Activated naive CD4-positive, alpha-beta T cell treated with anti-CD3 and anti-CD28 coated beads, Interleukin-2, amount 50 U/mL, for 72 hours (primary cell): ENCODE measurements around the gene CAPNS2. TPM values are rescaled to one million over a fixed set of nuclear protein-coding genes. Genes with fewer than 3 reads are reported as not detected.

ENCODE experiments used
- ATAC-seq, 2 donors: fragments of 150-1000 bp; cut with Tn5 transposase; 2 replicates each; pipeline ENCODE4 v1.10.0; 2021; ENCODE audit warnings: mild to moderate bottlenecking in 2 of 2, moderate library complexity in 2 of 2
- DNase-seq, 2 donors: peaks; one replicate each; pipeline ENCODE4 v3.0.0; 2021 to 2022; ENCODE audit warnings: low spot score in 2 of 2
- H3K27ac Mint-ChIP-seq, 2 donors: one replicate each; pipeline ENCODE4 v1.8.0; 2022; ENCODE audit warnings: mild to moderate bottlenecking in 2 of 2, mixed read lengths in 2 of 2
- H3K36me3 Mint-ChIP-seq, 2 donors: one replicate each; pipeline ENCODE4 v1.8.0; 2022; ENCODE audit warnings: mixed read lengths in 2 of 2
- H3K9me3 Mint-ChIP-seq, 2 donors: one replicate each; pipeline ENCODE4 v1.8.0; 2022; ENCODE audit warnings: mixed read lengths in 2 of 2
- total RNA-seq, 2 donors: library from RNA; stranded (reverse); gene quantifications; one replicate each; pipeline ENCODE4 v1.2.3, GENCODE V29; 2022

Gene CAPNS2
- total RNA-seq = not detected

- Mint-ChIP-seq H3K27ac (no peak within 1 kb of the TSS), H3K9me3 (no peaks in the 10 kb centered on the region), H3K36me3 (no peaks in the 10 kb centered on the region)
- no peak for ATAC-seq
- DNase-seq = no peak
These were observed at the start of gene CAPNS2 for GRCh38 chr16:55566432-55567175. Gene CAPNS2 (plus strand): TSS chr16:55566684. CDS start chr16:55566757, 73 bp downstream.

GRCh38 chr16:55521792-55522191 lies 44.7 kb upstream of the CAPNS2 start:
- H3K36me3 Mint-ChIP-seq = no peaks in the 10 kb centered on the region
- ATAC-seq (no peak), DNase-seq (no peak)
- H3K9me3 Mint-ChIP-seq = peaks cover 0 to 9% of the 10 kb centered on the region in 2 donors
- no peak overlapping the region for H3K27ac Mint-ChIP-seq

- DNase-seq (no peak), ATAC-seq (no peak)
- Mint-ChIP-seq H3K27ac (no peak overlapping the region), H3K36me3 (no peaks in the 10 kb centered on the region), H3K9me3 (peaks cover 0 to 5% of the 10 kb centered on the region in 2 donors)
These were observed 40.0 kb upstream of the CAPNS2 start for GRCh38 chr16:55526441-55526840.

- H3K27ac Mint-ChIP-seq = no peak overlapping the region
- no peaks in the 10 kb centered on the region for H3K36me3 Mint-ChIP-seq
- no peaks in the 10 kb centered on the region for H3K9me3 Mint-ChIP-seq
- DNase-seq = no peak
- ATAC-seq = no peak
These were observed 38.6 kb upstream of the CAPNS2 start for GRCh38 chr16:55527885-55528284.

GRCh38 chr16:55529018-55529417 lies 37.5 kb upstream of the CAPNS2 start:
- DNase-seq (no peak), ATAC-seq (no peak)
- Mint-ChIP-seq H3K36me3 (no peaks in the 10 kb centered on the region), H3K27ac (no peak overlapping the region), H3K9me3 (no peaks in the 10 kb centered on the region)

GRCh38 chr16:55530316-55530856 lies 36.1 kb upstream of the CAPNS2 start:
- Mint-ChIP-seq H3K36me3 (no peaks in the 10 kb centered on the region), H3K27ac (no peak overlapping the region), H3K9me3 (no peaks in the 10 kb centered on the region)
- no peak for DNase-seq
- no peak for ATAC-seq

- no peaks in the 10 kb centered on the region for H3K36me3 Mint-ChIP-seq
- DNase-seq (no peak), ATAC-seq (no peak)
- H3K9me3 Mint-ChIP-seq = no peaks in the 10 kb centered on the region
- H3K27ac Mint-ChIP-seq = no peak overlapping the region
These were observed 34.3 kb upstream of the CAPNS2 start for GRCh38 chr16:55532227-55532626.

GRCh38 chr16:55534756-55535155 lies 31.7 kb upstream of the CAPNS2 start:
- no peak overlapping the region for H3K27ac Mint-ChIP-seq
- ATAC-seq = no peak
- DNase-seq = no peak
- no peaks in the 10 kb centered on the region for H3K36me3 Mint-ChIP-seq
- H3K9me3 Mint-ChIP-seq = no peaks in the 10 kb centered on the region

GRCh38 chr16:55539049-55539448 lies 27.4 kb upstream of the CAPNS2 start:
- no peaks in the 10 kb centered on the region for H3K9me3 Mint-ChIP-seq
- ATAC-seq = no peak

GRCh38 chr16:55539488-55539887 lies 27.0 kb upstream of the CAPNS2 start:
- Mint-ChIP-seq H3K27ac (no peak overlapping the region), H3K9me3 (no peaks in the 10 kb centered on the region), H3K36me3 (no peaks in the 10 kb centered on the region)
- DNase-seq (no peak), ATAC-seq (no peak)

More at GRCh38 chr16:55539049-55539448, 27.4 kb upstream of the CAPNS2 start:
- DNase-seq = no peak
- Mint-ChIP-seq H3K27ac (no peak overlapping the region), H3K36me3 (no peaks in the 10 kb centered on the region)

- DNase-seq (no peak), ATAC-seq (no peak)
- H3K9me3 Mint-ChIP-seq = no peaks in the 10 kb centered on the region
- H3K36me3 Mint-ChIP-seq = no peaks in the 10 kb centered on the region
- no peak overlapping the region for H3K27ac Mint-ChIP-seq
These were observed 26.3 kb upstream of the CAPNS2 start for GRCh38 chr16:55540221-55540620.

- H3K9me3 Mint-ChIP-seq = no peaks in the 10 kb centered on the region
- H3K36me3 Mint-ChIP-seq = no peaks in the 10 kb centered on the region
- DNase-seq (no peak), ATAC-seq (peak; percentile 52 to 96)
- no peak overlapping the region for H3K27ac Mint-ChIP-seq
These were observed 23.9 kb upstream of the CAPNS2 start for GRCh38 chr16:55542459-55543082.

GRCh38 chr16:55543472-55543871 lies 23.0 kb upstream of the CAPNS2 start:
- DNase-seq (no peak), ATAC-seq (no peak)
- Mint-ChIP-seq H3K36me3 (no peaks in the 10 kb centered on the region), H3K9me3 (no peaks in the 10 kb centered on the region), H3K27ac (no peak overlapping the region)

GRCh38 chr16:55552621-55553020 lies 13.9 kb upstream of the CAPNS2 start:
- DNase-seq (no peak), ATAC-seq (no peak)
- no peak overlapping the region for H3K27ac Mint-ChIP-seq
- no peaks in the 10 kb centered on the region for H3K36me3 Mint-ChIP-seq
- peaks cover 0 to 3% of the 10 kb centered on the region in 2 donors for H3K9me3 Mint-ChIP-seq

GRCh38 chr16:55555436-55555835 lies 11.0 kb upstream of the CAPNS2 start:
- peaks cover 0 to 3% of the 10 kb centered on the region in 2 donors for H3K9me3 Mint-ChIP-seq
- no peak overlapping the region for H3K27ac Mint-ChIP-seq
- ATAC-seq = no peak
- no peak for DNase-seq
- no peaks in the 10 kb centered on the region for H3K36me3 Mint-ChIP-seq

- peaks cover 0 to 3% of the 10 kb centered on the region in 2 donors for H3K9me3 Mint-ChIP-seq
- no peak for ATAC-seq
- no peak for DNase-seq
- no peaks in the 10 kb centered on the region for H3K36me3 Mint-ChIP-seq
- H3K27ac Mint-ChIP-seq = no peak overlapping the region
These were observed 9.3 kb upstream of the CAPNS2 start for GRCh38 chr16:55557186-55557585.

- no peak for ATAC-seq
- no peak overlapping the region for H3K27ac Mint-ChIP-seq
- H3K36me3 Mint-ChIP-seq = no peaks in the 10 kb centered on the region
- no peak for DNase-seq
- peaks cover 0 to 3% of the 10 kb centered on the region in 2 donors for H3K9me3 Mint-ChIP-seq
These were observed 7.3 kb upstream of the CAPNS2 start for GRCh38 chr16:55559233-55559632.
